IMR-90 (cell line): ENCODE data around the gene ZNF613. TPM values are rescaled to one million over a fixed set of nuclear protein-coding genes. Genes with fewer than 3 reads are reported as not detected.

ENCODE experiments used
- ATAC-seq: fragments of 200-7000 bp; cut with Tn5 transposase; 2 replicates; pipeline ENCODE4 v1.9.1; 2020; ENCODE audit warnings: low read depth, mild to moderate bottlenecking, moderate library complexity
- BruUV-seq: library from RNA; stranded (reverse); fragments of 400-500 nt; replicated peaks from 2 replicates; lab custom pipeline; 2021; lab: Mats Ljungman, UMichigan
- CTCF ChIA-PET: fragments of 300-600 bp; formaldehyde crosslinking; extraction: SDS; loops from one replicate; lab custom pipeline; 2021; ENCODE audit warnings: antibody characterized with exemption; lab: Yijun Ruan, JAX
- POLR2A ChIA-PET: fragments of 300-600 bp; sonication (Branson Sonifier 250); formaldehyde crosslinking; loops from one replicate; lab custom pipeline; 2022; ENCODE audit warnings: antibody characterized with exemption; ENCODE audit not compliant: unreplicated experiment; lab: Charles Lee
- DNase-seq: peaks from one replicate; pipeline ENCODE4 v3.0.0; 2013
- H2AFZ ChIP-seq: replicated peaks from 2 replicates; pipeline ENCODE3; 2013; ENCODE audit warnings: low read length, mild to moderate bottlenecking; ENCODE audit not compliant: poor library complexity
- H2AK5ac ChIP-seq: 2 replicates; pipeline ENCODE4 v1.6.1; 2013; ENCODE audit warnings: low read depth, low read length, inconsistent platforms
- H2AK9ac ChIP-seq: replicated peaks from 2 replicates; pipeline ENCODE3; 2013; ENCODE audit warnings: mild to moderate bottlenecking, low read depth, low read length, moderate library complexity; ENCODE audit not compliant: poor library complexity
- H2BK120ac ChIP-seq: 2 replicates; pipeline ENCODE4 v1.6.1; 2013; ENCODE audit warnings: low read depth, low read length, inconsistent platforms
- H2BK15ac ChIP-seq: 3 replicates; pipeline ENCODE4 v1.6.1; 2013; ENCODE audit warnings: low read depth, low read length, inconsistent platforms
- H2BK20ac ChIP-seq: 2 replicates; pipeline ENCODE4 v1.6.1; 2013; ENCODE audit warnings: low read depth, mild to moderate bottlenecking, inconsistent platforms, low read length, moderate library complexity
- H2BK5ac ChIP-seq: 2 replicates; pipeline ENCODE4 v1.6.1; 2013; ENCODE audit warnings: mild to moderate bottlenecking, low read depth, low read length, inconsistent platforms; ENCODE audit not compliant: poor library complexity, severe bottlenecking
- H3K14ac ChIP-seq: replicated peaks from 2 replicates; pipeline ENCODE4 v1.6.1; 2013; ENCODE audit warnings: low read depth, low read length, inconsistent platforms
- H3K18ac ChIP-seq: 2 replicates; pipeline ENCODE4 v1.6.1; 2013; ENCODE audit warnings: low read depth, low read length, control low read depth
- H3K23ac ChIP-seq: 2 replicates; pipeline ENCODE4 v1.6.1; 2013; ENCODE audit warnings: low read depth, low read length, inconsistent platforms
- H3K27ac ChIP-seq: 2 replicates; pipeline ENCODE4 v1.5.1; 2013; ENCODE audit warnings: mild to moderate bottlenecking, control low read depth, low read length; ENCODE audit not compliant: insufficient read depth
- H3K27me3 ChIP-seq: 2 replicates; pipeline ENCODE4 v1.6.1; 2013; ENCODE audit warnings: low read length; ENCODE audit not compliant: control insufficient read depth, insufficient read depth
- H3K36me3 ChIP-seq: 2 replicates; pipeline ENCODE4 v1.6.1; 2013; ENCODE audit warnings: low read length, mixed read lengths; ENCODE audit not compliant: control insufficient read depth, insufficient read depth
- H3K4ac ChIP-seq: 2 replicates; pipeline ENCODE4 v1.6.1; 2013; ENCODE audit warnings: low read depth, low read length, inconsistent platforms
- H3K4me1 ChIP-seq: 2 replicates; pipeline ENCODE4 v1.6.1; 2013; ENCODE audit warnings: low read length, mixed read lengths; ENCODE audit not compliant: control insufficient read depth, insufficient read depth
- H3K4me2 ChIP-seq: 2 replicates; pipeline ENCODE4 v1.6.1; 2013; ENCODE audit warnings: low read depth, mild to moderate bottlenecking, control low read depth, low read length, moderate library complexity
- H3K4me3 ChIP-seq: 2 replicates; pipeline ENCODE4 v1.5.1; 2013; ENCODE audit warnings: low read depth, mild to moderate bottlenecking, control low read depth, low read length, moderate library complexity; ENCODE audit not compliant: insufficient read depth
- H3K56ac ChIP-seq: 2 replicates; pipeline ENCODE4 v1.6.1; 2013; ENCODE audit warnings: low read length, inconsistent platforms; ENCODE audit not compliant: insufficient read depth; ENCODE audit errors: extremely low read depth
- H3K79me1 ChIP-seq, 2 experiments: 2 replicates each; pipeline ENCODE4 v1.6.1; 2013; ENCODE audit warnings: low read length in 2 of 2, inconsistent platforms in 1 of 2, low read depth in 1 of 2
- H3K9ac ChIP-seq: 2 replicates; pipeline ENCODE4 v1.6.1; 2013; ENCODE audit warnings: low read depth, low read length, control low read depth
- H3K9me1 ChIP-seq: 2 replicates; pipeline ENCODE4 v1.6.1; 2013; ENCODE audit warnings: low read length, inconsistent platforms; ENCODE audit not compliant: insufficient read depth
- H3K9me3 ChIP-seq: 2 replicates; pipeline ENCODE4 v1.6.1; 2013; ENCODE audit warnings: low read length; ENCODE audit not compliant: control insufficient read depth, insufficient read depth
- H4K20me1 ChIP-seq: 2 replicates; pipeline ENCODE4 v1.6.1; 2013; ENCODE audit warnings: low read length, inconsistent platforms; ENCODE audit not compliant: insufficient read depth
- H4K5ac ChIP-seq: 2 replicates; pipeline ENCODE4 v1.6.1; 2013; ENCODE audit warnings: mild to moderate bottlenecking, low read depth, low read length, control low read depth
- H4K8ac ChIP-seq, 2 experiments: 2 replicates each; pipeline ENCODE4 v1.6.1; 2013; ENCODE audit warnings: low read depth in 2 of 2, low read length in 2 of 2, control low read depth in 1 of 2, inconsistent platforms in 1 of 2
- H4K91ac ChIP-seq: 2 replicates; pipeline ENCODE4 v1.6.1; 2013; ENCODE audit warnings: low read depth, low read length, inconsistent platforms; ENCODE audit not compliant: insufficient read depth
- CEBPB ChIP-seq: IDR thresholded peaks from 2 replicates; pipeline ENCODE4 v1.6.1; 2012; ENCODE audit warnings: low read depth, low read length, improper control_type of control experiment
- FOS ChIP-seq: fragments of 150-350 bp; IDR thresholded peaks from 2 replicates; pipeline ENCODE4 v1.6.1; 2016; ENCODE audit warnings: low read depth, low read length
- MXI1 ChIP-seq: IDR thresholded peaks from 2 replicates; pipeline ENCODE4 v1.6.1; 2012; ENCODE audit warnings: low read depth, mild to moderate bottlenecking, low read length, moderate library complexity, borderline replicate concordance
- NFE2L2 ChIP-seq: fragments of 150-350 bp; IDR thresholded peaks from 2 replicates; pipeline ENCODE4 v1.6.1; 2016; ENCODE audit warnings: low read depth, mild to moderate bottlenecking, low read length
- POLR2A ChIP-seq: IDR thresholded peaks from 2 replicates; pipeline ENCODE4 v1.6.1; 2012; ENCODE audit warnings: mild to moderate bottlenecking, low read depth, low read length
- RAD21 ChIP-seq: IDR thresholded peaks from 2 replicates; pipeline ENCODE4 v1.6.1; 2012; ENCODE audit warnings: low read length, improper control_type of control experiment
- RCOR1 ChIP-seq: IDR thresholded peaks from 2 replicates; pipeline ENCODE4 v1.6.1; 2012; ENCODE audit warnings: mild to moderate bottlenecking, low read length, improper control_type of control experiment; ENCODE audit not compliant: insufficient replicate concordance
- RFX5 ChIP-seq: IDR thresholded peaks from 2 replicates; pipeline ENCODE4 v1.8.0; 2012; ENCODE audit warnings: low read depth, mild to moderate bottlenecking, low read length, moderate library complexity
- WGBS, 2 experiments: methylation state at CpG; one replicate each; pipeline versions ENCODE4 v1.1.5 to v1.1.7; 2013; ENCODE audit warnings: missing lambda C conversion rate in 2 of 2; ENCODE audit not compliant: insufficient read length in 1 of 2; ENCODE audit errors: extremely low coverage in 2 of 2; 5-methylcytosine and 5-hydroxymethylcytosine counted together
- dilution Hi-C: fragments of 300-500 bp; cut with HindIII; formaldehyde crosslinking; loops from one replicate; pipeline ENCODE4 v1.14.3; 2018; ENCODE audit warnings: low sequenced_read_pairs; ENCODE audit not compliant: unreplicated experiment
- in situ Hi-C: fragments of 300-500 bp; cut with MboI; formaldehyde crosslinking; loops from 3 replicates; pipeline ENCODE4 v1.14.3; 2019; ENCODE audit warnings: low sequenced_read_pairs, inconsistent platforms, mixed read lengths
- intact Hi-C: fragments of 100-400 bp; cut with micrococcal nuclease; formaldehyde crosslinking; loops from 2 replicates; pipeline ENCODE4 v1.10.0; 2022
- polyA plus RNA-seq, 3 experiments: library from polyadenylated mRNA; depleted of rRNA; stranded (reverse); fragments of >200 nt; gene quantifications; 2 replicates each; pipeline ENCODE4 v1.2.3, GENCODE V29; 2012; ENCODE audit warnings: low replicate concordance in 1 of 3
- total RNA-seq: library from RNA; depleted of rRNA; stranded (reverse); fragments of >200 nt; gene quantifications from 2 replicates; pipeline ENCODE4 v1.2.3, GENCODE V29; 2012
- TF ChIP-seq, protein P1 (sequence below): conservative IDR thresholded peaks from 2 replicates; pipeline ENCODE4 v1.5.1; 2012; ENCODE audit warnings: mild to moderate bottlenecking, low read depth, low read length, improper control_type of control experiment
- TF ChIP-seq, protein P2 (sequence below): fragments of 150-350 bp; IDR thresholded peaks from 2 replicates; pipeline ENCODE4 v1.6.1; 2017; ENCODE audit warnings: mild to moderate bottlenecking, antibody characterized with exemption, low read length, low read depth

ZNF613 gene
- total and polyA plus RNA-seq, 2 of the 4 experiments (the other 2 are of a cell fraction): 3.3 to 10.4 TPM

DNA sequence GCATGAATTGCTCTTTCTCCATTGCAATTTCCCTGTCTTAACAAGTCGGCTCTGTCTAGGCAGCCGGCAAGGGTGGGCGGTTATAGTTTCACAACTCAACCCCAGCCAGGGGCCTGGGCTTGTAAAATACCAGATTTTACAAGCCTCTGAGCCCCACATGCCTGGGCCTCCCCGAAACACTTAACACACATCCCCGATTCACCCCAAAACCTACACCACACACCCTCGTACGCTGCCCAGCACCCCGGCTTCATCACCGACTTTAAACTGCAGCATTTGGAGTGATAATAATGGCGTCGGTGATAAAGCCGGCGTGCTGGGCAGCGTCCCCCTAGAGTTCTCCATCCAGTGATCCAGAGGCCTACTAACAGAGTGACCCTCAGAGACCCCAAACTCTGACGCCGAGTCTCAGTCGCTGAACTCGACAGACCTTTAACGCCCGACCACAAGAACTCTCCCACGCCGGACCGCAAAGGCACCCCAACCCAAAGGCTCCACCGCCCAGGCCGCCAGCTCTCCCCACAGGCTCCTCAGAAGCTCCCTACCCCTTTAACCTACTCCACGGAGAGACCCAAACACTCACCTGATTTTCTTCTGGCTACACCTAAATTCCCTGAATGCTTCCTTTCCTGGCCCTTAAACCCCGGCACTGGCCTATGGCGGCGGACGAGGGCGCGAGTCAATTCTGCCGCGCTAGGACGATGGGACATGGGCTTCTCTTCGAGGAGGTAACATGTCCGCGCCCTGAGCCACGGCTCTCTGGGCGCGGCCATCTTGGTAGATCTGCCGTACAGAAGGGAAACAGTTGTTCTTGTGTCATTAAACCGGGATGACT lies 22.7 kb upstream of the ZNF613 start, which contains the start of gene ZNF649:
Gene ZNF649, minus strand, starts transcription at position 687 of the 835 bp plus-strand sequence. CDS start 4,910 bp downstream, outside the sequence.
- TF ChIP-seq RAD21: no peak
- TF ChIP-seq RCOR1: no peak
- TF ChIP-seq MXI1: peak; percentile 57; the same call in 1 of the 2 replicates
- TF ChIP-seq, protein P1, sequence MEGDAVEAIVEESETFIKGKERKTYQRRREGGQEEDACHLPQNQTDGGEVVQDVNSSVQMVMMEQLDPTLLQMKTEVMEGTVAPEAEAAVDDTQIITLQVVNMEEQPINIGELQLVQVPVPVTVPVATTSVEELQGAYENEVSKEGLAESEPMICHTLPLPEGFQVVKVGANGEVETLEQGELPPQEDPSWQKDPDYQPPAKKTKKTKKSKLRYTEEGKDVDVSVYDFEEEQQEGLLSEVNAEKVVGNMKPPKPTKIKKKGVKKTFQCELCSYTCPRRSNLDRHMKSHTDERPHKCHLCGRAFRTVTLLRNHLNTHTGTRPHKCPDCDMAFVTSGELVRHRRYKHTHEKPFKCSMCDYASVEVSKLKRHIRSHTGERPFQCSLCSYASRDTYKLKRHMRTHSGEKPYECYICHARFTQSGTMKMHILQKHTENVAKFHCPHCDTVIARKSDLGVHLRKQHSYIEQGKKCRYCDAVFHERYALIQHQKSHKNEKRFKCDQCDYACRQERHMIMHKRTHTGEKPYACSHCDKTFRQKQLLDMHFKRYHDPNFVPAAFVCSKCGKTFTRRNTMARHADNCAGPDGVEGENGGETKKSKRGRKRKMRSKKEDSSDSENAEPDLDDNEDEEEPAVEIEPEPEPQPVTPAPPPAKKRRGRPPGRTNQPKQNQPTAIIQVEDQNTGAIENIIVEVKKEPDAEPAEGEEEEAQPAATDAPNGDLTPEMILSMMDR: no peak; the same call in 1 of the 2 replicates
- TF ChIP-seq, protein P2, sequence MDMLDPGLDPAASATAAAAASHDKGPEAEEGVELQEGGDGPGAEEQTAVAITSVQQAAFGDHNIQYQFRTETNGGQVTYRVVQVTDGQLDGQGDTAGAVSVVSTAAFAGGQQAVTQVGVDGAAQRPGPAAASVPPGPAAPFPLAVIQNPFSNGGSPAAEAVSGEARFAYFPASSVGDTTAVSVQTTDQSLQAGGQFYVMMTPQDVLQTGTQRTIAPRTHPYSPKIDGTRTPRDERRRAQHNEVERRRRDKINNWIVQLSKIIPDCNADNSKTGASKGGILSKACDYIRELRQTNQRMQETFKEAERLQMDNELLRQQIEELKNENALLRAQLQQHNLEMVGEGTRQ: no peak
- no peak for TF ChIP-seq RFX5
- no peak for TF ChIP-seq POLR2A
- no peak for TF ChIP-seq FOS
- TF ChIP-seq CEBPB: peak; percentile 52; the same call in 1 of the 2 replicates
- TF ChIP-seq NFE2L2: no peak
- peak within 1 kb of the TSS; percentile 44 to 70 for H4K8ac ChIP-seq
- peaks cover 14 to 30% of the 10 kb centered on the region in 2 experiments for H3K79me1 ChIP-seq
- no peaks in the 10 kb centered on the region for H3K4me1 ChIP-seq
- no peaks in the 10 kb centered on the region for H3K9me1 ChIP-seq
- no peak within 1 kb of the TSS for H3K18ac ChIP-seq
- peaks cover 5% of the 10 kb centered on the region for H3K36me3 ChIP-seq
- peaks cover 10% of the 10 kb centered on the region; the same call in 1 of the 2 replicates for H3K9me3 ChIP-seq
- H4K20me1 ChIP-seq: no peaks in the 10 kb centered on the region
- H2BK120ac ChIP-seq: no peak within 1 kb of the TSS
- no TSS peak for BruUV-seq
- 0 out of 2 replicates have a peak within 1 kb of the TSS, but pooled peaks have one; percentile 8 for H2AK5ac ChIP-seq
- peak within 1 kb of the TSS; percentile 66 for H3K9ac ChIP-seq
- no peak within 1 kb of the TSS; the same call in none of the 2 replicates for H3K23ac ChIP-seq
- peak within 1 kb of the TSS; percentile 90 for H3K4me2 ChIP-seq
- WGBS, 2 experiments: 1% methylated on average over 29 of the region's 43 CpGs; no CpG with 5 or more reads in 1 of the 2 experiments
- dilution Hi-C loops (no loop called here), intact Hi-C loops (loop anchor here (1.0 kb wide), 1 partner anchor 16 kb away; no protein-coding TSS in a partner anchor), in situ Hi-C loops (no loop called here)
- H2AK9ac ChIP-seq: peak within 1 kb of the TSS; percentile 43
- ChIA-PET CTCF (no interaction called here), POLR2A (no interaction called here)
- ATAC-seq (peak; percentile 99), DNase-seq (peak; percentile 84)
- peak within 1 kb of the TSS; percentile 64 for H3K56ac ChIP-seq
- no peaks in the 10 kb centered on the region for H3K27me3 ChIP-seq
- peak within 1 kb of the TSS; percentile 49 for H3K27ac ChIP-seq
- no peak within 1 kb of the TSS for H2BK5ac ChIP-seq
- H2BK20ac ChIP-seq: no peak within 1 kb of the TSS
- H4K5ac ChIP-seq: no peak within 1 kb of the TSS; the same call in 1 of the 2 replicates
- H2BK15ac ChIP-seq: no peak within 1 kb of the TSS
- peak within 1 kb of the TSS; percentile 58; the same call in 1 of the 2 replicates for H3K14ac ChIP-seq
- H2AFZ ChIP-seq: peak within 1 kb of the TSS; percentile 92
- peak within 1 kb of the TSS; percentile 35; the same call in 1 of the 2 replicates for H4K91ac ChIP-seq
- H3K4ac ChIP-seq: peak within 1 kb of the TSS; percentile 20; the same call in 1 of the 2 replicates
- H3K4me3 ChIP-seq: peak within 1 kb of the TSS; percentile 60
